ENCODE data around the gene SPDL1.

The SPDL1 gene

DNA sequence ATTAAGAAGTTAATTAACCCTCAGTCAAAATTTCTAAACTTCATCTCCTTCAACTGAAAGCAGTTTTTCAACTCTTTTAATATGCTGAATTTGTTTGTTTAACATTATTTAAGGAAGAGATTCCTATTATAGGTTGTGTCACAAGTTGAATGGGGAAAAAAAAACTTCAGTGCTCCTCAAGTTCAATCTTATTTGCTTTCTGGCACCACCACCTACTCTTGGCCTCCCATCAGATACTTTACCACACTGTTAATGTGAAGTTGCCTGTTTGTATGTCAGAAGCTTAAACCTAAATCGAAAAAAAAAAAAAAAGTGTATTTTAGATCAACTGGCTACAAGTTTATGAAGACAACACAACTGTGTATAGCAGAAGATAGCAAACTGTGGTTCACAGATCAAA, 49.4 kb downstream of the SPDL1 start:
- DNase-seq = no peak

DNA sequence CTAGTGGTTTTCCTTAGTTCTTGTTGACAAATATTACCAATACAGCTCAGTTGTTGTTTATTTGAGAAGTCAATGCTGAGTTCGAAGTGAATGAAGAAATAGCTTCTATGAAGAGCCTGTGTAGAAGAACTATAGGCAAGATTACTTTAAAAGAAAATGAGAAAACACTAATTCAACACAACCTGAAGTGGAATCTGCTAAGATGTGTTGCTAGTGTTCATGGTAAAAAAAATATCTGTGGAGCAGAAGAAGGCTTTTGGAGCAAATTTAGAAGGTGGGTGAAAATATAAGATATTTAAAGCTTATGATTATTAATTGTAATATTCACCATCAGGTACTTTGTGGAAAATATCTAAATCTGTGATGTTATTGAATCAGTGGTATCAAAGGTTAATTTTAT, 51.0 kb downstream of the SPDL1 start:
- DNase-seq = no peak

DNA sequence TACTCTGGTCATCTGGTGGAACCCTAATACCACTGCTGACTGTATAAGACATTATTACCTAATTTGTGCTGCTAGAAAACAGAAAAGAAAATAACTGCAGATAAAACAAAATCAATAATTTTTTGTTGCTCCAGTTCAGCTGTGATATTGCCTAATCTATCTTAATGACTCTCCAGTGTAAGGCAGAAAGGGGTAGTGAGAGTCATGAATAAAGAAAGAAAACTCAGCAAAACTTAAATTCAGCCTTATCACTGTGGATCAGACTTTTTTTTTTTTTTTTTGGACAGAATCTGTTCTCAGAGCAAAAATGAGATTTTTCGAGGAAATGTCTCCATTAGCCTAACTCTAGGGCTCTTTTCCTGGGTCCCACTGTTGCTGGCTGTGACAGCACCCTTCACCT, 52.4 kb downstream of the SPDL1 start:
- no peak for DNase-seq

DNA sequence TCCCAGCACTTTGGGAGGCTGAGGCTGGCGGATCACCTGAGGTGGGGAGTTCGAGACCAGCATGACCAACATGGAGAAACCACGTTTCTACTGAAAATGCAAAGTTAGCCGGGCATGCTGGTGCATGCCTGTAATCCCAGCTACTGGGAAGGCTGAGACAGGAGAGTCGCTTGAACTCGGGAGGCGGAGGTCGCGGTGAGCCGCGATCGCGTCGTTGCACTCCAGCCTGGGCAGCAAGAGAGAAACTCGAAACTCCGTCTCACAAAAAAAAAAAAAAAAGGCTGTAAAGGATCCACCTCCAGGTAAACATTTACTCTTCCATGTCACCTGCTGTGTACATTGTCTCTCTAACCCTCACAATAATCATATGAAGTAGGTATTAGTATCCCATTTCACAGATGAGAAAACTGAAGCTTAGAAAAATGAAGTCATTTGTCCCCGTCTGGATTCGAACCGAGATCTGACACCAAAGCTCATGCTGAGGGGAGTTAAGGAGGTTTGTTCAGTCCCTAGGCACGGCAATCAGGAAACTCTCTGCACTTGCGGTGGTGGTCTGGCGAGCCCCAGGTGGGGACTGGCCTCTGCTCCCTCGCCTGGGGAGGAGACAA, 53.0 kb downstream of the SPDL1 start:
- DNase-seq = no peak

DNA sequence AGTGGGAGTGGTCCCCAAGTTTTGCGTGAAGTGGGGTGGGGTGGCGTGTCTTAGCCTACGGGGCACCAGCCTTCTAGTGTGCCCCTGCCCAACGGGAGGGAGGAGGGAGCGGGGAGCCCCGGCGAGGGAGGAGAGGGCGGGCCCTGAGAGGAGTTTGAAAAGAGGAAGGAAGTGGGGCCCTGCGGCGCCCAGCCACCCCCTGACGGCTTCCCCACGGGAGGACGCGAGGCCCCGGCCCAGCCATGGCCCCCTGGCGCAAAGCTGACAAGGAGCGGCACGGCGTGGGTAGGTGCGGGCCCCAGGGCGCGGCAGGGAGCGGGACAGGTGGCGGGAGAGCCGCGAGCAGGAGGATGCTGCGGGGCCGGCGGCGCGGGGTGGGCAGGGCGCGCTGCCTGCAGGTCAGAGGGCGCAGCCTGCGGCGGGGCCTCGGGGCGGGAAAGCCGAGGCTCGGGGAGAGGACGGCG, 53.5 kb downstream of the SPDL1 start, which contains the start of gene DOCK2:
Gene DOCK2, plus strand, starts transcription at position 191 of the 464 bp plus-strand sequence. Its CDS starts 52 bp downstream, at position 243.
- DNase-seq = no peak

DNA sequence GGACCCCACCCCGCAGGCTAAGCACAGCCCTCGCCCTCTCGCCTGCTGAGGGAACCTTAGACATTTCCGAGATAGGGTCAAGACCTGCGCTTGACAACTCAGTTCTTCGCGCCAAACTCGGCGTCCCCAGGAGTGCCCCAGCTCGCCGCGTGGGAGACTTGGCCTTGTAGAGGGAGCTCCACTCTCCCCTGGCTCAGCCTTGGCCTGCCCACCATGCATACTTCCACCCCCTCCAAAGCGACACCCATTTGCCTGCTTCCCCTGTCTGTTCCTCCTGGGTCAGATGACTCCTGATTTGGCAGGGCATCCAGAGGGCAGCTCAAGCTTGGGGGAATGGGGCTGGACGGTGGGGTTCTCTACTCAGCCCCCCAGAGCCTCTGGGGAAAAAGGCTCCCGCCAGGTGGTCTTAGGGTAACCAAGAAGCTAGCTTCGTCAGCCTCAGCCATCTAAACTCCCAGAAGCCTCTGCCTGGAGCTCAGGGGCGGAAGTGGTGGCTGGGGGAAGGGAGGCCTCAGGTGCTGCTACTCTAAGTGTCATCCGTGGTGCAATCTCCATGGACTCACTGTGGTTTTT, 54.1 kb downstream of the SPDL1 start:
- no peak for DNase-seq

DNA sequence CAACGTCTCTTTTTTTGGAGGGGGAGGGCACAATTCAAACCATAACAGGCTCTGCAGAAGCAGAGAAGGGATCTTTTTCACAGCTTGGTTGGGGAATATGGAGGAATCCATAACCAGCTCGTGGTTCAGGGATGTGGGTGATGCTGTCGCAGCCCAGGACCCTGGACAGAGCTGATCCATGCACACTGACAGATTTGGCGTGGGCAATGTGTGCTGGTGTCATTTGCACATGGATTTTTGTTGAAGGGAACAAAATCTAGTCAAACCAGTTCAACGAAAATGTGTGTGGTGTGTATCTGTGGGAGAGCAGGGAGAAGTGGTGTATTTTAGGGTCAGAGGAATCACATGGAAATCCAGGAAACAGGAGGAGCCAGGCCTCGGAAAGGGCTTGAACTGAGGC, 57.7 kb downstream of the SPDL1 start:
- DNase-seq = no peak

DNA sequence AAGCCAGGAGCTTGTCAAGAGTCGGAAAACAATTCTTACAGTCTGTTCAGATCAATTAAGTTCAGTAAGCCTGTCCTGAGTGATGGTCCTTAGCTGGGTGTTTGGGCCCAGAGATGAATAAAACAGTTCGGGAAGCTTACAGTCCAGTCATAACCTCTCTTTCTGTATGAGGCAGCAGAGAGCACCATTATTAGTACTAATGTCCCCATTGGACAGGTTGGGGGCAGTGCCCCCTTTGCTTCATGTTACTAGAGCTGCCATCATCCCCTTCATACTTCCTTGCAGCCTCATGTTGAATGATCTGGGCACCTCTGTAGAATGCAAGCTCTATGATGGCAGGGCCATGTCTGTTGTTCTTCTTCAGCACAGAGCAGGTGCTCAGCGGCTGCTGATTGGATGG, 63.3 kb downstream of the SPDL1 start:
- no peak for DNase-seq

DNA sequence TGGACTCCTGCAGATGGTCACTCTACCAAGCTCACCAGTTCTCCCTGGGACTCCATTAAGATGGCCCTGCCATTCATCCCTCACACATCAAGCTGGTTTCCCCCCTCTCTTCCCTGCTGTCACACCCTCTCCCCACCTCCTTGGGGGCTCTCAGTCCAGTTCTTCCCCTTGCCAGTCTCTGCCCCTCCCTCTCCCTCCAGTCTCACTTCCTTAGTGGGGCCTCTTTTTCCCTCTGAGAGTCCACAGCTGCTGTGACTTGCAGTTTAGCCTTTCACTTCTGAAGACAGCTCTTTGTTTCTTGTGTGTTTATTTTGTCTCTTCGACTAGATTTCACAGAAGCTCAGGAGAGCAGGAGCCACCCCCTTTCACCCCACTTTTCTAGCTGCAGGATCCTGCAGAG, 64.0 kb downstream of the SPDL1 start:
- no peak for DNase-seq

DNA sequence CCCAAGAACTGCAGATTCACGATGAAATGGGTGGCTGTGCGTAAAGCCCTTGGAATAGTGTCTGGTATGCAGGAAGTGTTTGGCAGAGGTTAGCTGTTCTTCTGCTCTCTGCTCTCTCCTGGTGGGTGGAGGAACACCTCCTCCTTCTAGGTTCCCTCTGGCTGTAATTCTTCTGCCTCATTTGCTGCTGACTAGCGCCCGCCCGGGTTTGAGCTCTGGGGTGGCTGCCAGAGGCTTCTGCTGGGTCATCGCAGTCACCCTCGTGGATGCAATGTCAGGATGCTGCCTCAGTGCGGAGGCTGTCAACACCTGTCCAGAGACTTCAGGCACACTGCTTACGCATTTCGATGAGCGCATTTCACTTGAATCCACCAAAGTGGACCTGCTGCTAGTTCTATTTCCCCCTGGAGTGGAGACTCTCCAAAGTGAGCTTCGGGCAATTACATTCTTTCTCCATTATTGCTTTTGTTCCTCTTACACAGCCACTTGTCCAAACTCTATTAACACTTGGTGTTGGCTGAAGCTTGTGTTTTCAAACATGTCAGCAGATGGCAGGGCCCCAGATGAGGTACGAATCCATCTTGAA, 65.2 kb downstream of the SPDL1 start:
- DNase-seq = no peak

DNA sequence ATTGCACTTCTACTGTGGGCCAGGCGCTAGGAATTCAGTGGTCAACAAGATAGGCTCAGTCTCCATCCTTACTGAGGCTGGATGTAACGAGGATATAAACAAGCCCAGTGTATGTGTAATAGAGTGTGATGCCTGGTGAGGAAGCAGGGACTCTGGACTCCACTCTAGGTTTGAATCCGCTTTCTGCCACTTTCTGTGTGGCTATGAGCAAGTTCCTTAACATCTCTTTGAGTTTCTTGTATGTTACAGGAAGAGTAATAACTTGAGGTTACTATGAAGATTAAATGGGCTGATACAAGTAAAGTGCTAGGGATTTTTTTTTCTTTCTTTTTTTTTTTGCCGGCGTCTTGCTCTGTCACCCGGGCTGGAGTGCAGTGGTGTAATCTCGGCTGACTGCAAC, 65.9 kb downstream of the SPDL1 start:
- DNase-seq = no peak

DNA sequence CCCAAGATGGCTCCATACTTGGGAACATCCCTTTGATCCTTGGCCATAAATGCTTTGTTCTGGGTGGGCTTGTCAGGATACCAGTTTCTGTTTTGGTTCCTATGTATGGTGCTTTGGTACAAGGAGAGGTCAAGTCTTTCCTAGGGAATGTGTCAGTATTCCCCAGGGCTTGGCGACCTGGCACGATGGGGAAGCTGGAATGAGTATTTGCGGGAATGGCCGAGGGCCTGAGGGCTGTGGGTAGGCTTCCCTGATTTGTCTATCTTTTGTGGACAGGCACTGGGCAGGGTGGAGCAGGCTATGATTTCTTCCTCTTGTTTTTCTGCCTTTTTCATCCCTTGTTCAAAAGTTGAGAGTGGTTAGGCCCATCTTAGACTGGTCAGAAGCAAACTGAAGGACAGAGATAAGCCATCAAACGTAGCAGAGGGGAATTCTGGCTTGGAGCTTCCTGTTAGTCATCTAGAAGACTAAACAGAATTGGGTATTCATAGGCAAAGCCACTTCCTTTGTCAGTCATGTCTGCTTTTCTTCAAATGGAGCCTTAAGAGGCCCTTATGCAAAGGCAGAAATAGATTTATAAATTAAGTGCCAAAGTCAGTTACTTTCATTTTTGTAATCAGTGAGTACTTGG, 67.2 kb downstream of the SPDL1 start:
- DNase-seq = no peak

DNA sequence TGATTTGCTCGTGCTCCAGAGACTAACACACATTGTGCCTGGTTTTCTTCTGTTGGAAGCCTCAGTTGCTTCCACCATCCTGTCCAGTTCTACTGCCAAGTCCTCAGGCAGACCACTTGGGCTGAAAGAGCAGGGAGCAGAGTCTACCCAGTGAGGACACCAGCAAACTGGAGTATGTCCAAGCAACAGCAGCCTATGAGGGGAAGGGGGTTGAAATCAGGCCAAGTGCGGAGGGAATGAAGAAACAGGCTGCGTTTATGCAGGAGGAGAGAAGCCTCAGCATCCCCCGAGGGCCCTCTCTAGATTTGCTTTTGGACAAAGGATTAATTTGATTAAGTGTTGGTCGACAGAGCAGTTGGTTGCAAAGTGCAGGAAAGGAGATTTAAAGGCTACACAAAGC, 68.0 kb downstream of the SPDL1 start:
- no peak for DNase-seq

DNA sequence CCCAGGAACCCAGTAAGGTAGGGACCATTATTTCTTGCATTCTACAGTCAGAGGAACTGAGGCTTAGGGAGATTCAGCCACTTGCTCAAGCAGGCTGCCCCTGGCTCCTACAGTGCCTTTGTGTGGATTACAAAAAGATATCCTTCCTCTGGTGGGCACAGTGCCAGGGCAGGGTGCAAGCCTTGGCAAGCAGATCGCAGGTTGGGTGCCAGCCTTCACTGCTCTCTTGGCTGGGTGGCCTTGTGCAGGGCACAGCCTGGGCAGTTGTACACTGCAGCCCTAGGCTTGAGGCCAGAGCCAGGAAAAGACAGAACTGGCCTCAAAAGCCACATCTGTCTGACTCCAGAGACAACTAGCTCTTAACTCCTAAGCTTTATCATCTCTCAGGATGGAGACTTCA, 68.5 kb downstream of the SPDL1 start:
- no peak for DNase-seq

DNA sequence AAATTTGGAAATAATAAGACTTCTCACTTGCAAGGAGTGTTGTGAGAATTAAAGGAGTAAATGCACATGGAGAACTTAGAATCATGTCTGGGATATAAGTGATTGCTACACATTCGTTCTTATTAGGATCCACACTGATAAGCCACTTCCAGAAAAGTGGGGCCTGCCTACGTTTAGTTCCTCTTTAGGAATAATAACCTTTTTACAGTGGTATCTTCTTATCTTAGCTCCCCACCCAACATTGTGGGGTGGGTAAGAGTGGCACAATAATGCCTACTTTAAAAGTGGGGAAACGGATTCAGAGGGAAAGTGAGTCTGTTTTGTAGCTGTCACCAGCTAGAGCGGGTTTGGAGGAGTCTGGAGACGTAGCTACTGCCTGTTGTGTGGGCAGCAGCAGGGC, 69.5 kb downstream of the SPDL1 start:
- DNase-seq = no peak
